Upper lobe of left lung (tissue), 4 donors: ENCODE measurements around the gene PSMB2.
"Not testable (repeated sequence)": the region's sequence is repeated elsewhere in the genome, so short reads cannot be mapped to it uniquely, and the experiment has no call there.

Experiments used
- POLR2A ChIP-seq, 4 donors: fragments of 450-650 bp; IDR thresholded peaks; one replicate each; pipeline ENCODE4 v1.5.1; 2016 to 2017; ENCODE audit warnings: antibody characterized with exemption in 4 of 4, mild to moderate bottlenecking in 2 of 4
- TF ChIP-seq, protein P1 (sequence below), 6 experiments: fragments of 450-650 bp in 4 of 6; fragments of 200-600 bp in 2 of 6; sonication (generic) in 2 of 6; IDR thresholded peaks; one replicate each; pipeline ENCODE4 v1.5.1; 2016 to 2019; ENCODE audit warnings: antibody characterized with exemption in 6 of 6

DNA sequence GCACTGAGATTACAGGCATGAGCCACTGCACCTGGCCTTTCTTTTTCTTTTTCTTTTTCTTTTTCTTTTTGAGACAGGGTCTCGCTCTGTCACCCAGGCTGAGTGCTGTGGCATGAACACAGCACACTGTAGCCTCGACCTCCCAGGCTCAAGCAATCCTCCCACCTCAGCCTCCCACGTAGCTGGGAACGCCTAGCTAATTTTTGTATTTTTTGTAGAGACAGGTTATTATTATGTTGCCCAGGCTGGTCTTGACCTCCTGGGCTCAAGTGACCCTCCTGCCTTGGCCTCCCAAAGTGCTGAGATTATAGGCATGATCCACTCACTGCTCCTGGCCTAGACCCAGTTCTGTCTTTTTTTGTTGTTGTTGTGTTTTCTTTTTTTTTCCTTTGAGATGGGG, 48.8 kb upstream of the PSMB2 start:
- TF ChIP-seq, protein P1, sequence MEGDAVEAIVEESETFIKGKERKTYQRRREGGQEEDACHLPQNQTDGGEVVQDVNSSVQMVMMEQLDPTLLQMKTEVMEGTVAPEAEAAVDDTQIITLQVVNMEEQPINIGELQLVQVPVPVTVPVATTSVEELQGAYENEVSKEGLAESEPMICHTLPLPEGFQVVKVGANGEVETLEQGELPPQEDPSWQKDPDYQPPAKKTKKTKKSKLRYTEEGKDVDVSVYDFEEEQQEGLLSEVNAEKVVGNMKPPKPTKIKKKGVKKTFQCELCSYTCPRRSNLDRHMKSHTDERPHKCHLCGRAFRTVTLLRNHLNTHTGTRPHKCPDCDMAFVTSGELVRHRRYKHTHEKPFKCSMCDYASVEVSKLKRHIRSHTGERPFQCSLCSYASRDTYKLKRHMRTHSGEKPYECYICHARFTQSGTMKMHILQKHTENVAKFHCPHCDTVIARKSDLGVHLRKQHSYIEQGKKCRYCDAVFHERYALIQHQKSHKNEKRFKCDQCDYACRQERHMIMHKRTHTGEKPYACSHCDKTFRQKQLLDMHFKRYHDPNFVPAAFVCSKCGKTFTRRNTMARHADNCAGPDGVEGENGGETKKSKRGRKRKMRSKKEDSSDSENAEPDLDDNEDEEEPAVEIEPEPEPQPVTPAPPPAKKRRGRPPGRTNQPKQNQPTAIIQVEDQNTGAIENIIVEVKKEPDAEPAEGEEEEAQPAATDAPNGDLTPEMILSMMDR (IDR thresholded peaks at IDR 0.05), result not testable (repeated sequence)
- not testable (repeated sequence) for TF ChIP-seq POLR2A (IDR thresholded peaks at IDR 0.05)
